Measurements from ENCODE around the gene TMBIM1. TPM values are rescaled to one million over a fixed set of nuclear protein-coding genes. Genes with fewer than 3 reads are reported as not detected.

The TMBIM1 gene
- total RNA-seq, 6 experiments from 2014 or later: 101 to 160 (median 126) TPM

DNA sequence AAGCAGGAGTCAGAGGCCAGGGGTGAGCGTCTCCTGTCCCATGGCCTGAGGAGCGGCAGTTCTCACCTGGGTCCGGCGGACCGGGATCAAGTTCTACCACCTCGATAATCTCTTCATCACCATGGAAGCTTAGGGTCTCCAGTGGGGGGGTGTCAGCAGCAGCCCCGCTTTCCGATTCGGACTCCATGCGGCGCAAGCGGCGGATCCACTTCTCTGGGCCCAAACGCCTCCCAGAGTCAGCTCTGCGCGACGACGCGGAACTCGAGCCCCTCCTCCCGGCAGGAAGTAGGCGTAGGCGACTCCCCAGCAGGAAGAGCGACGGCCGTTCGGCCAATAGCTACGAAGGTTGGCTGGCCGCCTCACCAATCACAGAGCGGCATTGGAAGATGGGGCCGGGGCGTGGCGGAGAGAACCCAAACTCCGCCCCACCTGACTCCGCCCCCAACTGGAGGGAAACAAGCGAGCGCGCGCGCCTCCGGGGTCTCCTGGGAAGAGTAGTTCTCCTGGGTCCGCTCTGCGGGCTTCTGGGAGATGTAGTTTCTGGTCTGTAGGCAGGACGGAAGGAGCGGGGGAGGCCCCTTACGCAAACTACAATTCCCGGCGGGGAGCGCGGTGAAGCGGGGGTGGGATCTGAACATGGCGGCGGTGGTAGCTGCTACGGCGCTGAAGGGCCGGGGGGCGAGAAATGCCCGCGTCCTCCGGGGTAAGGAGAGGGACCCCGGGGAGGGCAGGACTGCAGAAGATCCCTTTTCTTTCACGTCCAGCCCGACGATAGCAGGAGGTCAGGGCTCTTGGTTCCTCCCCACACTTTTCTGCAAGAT is 22.2 kb downstream of the TMBIM1 start, which contains the start of the genes AAMP and PNKD:
TSS of gene AAMP (minus strand) at position 238 of the 821 bp plus-strand sequence. CDS start at position 187, 51 bp downstream.
TSS of gene PNKD (plus strand) at position 620 of the 821 bp plus-strand sequence. CDS start at position 637, 17 bp downstream.
- no peaks in the 10 kb centered on the region for H3K9me3 ChIP-seq
- H3K27ac ChIP-seq: peak within 1 kb of the TSS; percentile 52 to 73 (median 65)
- peak; percentile 76 for TF ChIP-seq POLR2A (IDR thresholded peaks at IDR 0.05)
- TF ChIP-seq, protein P1, sequence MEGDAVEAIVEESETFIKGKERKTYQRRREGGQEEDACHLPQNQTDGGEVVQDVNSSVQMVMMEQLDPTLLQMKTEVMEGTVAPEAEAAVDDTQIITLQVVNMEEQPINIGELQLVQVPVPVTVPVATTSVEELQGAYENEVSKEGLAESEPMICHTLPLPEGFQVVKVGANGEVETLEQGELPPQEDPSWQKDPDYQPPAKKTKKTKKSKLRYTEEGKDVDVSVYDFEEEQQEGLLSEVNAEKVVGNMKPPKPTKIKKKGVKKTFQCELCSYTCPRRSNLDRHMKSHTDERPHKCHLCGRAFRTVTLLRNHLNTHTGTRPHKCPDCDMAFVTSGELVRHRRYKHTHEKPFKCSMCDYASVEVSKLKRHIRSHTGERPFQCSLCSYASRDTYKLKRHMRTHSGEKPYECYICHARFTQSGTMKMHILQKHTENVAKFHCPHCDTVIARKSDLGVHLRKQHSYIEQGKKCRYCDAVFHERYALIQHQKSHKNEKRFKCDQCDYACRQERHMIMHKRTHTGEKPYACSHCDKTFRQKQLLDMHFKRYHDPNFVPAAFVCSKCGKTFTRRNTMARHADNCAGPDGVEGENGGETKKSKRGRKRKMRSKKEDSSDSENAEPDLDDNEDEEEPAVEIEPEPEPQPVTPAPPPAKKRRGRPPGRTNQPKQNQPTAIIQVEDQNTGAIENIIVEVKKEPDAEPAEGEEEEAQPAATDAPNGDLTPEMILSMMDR (IDR thresholded peaks at IDR 0.05): peak in 3 of 4 donors; percentile 13 to 44 (median 25)
- peaks cover 0 to 36% (median 19%) of the 10 kb centered on the region in 4 donors for H3K4me1 ChIP-seq
- peak; percentile 87 to 94 (median 92) for ATAC-seq
- no peaks in the 10 kb centered on the region for H3K27me3 ChIP-seq
- H3K36me3 ChIP-seq: peaks cover 3 to 39% (median 18%) of the 10 kb centered on the region in 4 donors
- intact Hi-C loops (cut with DNase I): no loop called here
- peak within 1 kb of the TSS; percentile 80 to 96 (median 95) for H3K4me3 ChIP-seq
- DNase-seq: peak; percentile 100
- 0% methylated on average over 3 of the region's 64 CpGs for WGBS (ENCODE audit: insufficient coverage, low coverage, low lambda C conversion rate, missing lambda C conversion rate)

DNA sequence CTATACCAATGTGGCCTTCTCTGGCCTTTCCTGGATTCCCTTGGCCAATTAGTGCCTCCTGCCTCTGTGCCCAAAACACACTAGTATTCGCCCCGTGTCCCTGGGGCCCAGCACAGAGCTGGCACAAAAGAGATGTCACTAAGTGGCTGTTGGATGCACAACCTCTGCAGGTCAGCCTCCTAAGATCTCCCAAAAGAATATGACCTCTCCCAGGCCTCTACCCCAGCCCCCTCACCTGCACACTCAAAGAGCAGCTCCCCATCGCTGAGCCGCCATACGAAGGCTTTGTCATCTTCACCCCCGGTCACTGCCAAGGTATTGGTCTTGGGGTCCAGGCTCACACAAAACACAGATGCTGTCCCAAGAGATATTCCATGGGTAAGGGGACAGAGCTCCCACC is 25.0 kb downstream of the TMBIM1 start:
- Histone ChIP-seq H3K4me3 (no peak overlapping the region), H3K9me3 (no peaks in the 10 kb centered on the region), H3K36me3 (peaks cover 0 to 44% (median 8%) of the 10 kb centered on the region in 4 donors), H3K27me3 (no peaks in the 10 kb centered on the region), H3K4me1 (peaks cover 0 to 40% (median 19%) of the 10 kb centered on the region in 4 donors), H3K27ac (no peak overlapping the region)
- ATAC-seq (no peak), DNase-seq (peak in 1 of 3 donors; percentile 24)
- 90% methylated on average over 4 of the region's 6 CpGs for WGBS (ENCODE audit: insufficient coverage, low coverage, low lambda C conversion rate, missing lambda C conversion rate)
- intact Hi-C loops (cut with DNase I): no loop called here
- no peak for TF ChIP-seq POLR2A (IDR thresholded peaks at IDR 0.05)
- TF ChIP-seq, protein P1 (IDR thresholded peaks at IDR 0.05): no peak

GRCh38 chr2:218266316-218266979 is 25.9 kb downstream of the TMBIM1 start:
- 100% methylated on average over 2 of the region's 15 CpGs for WGBS (ENCODE audit: insufficient coverage, low coverage, low lambda C conversion rate, missing lambda C conversion rate)
- no peaks in the 10 kb centered on the region for H3K27me3 ChIP-seq
- H3K27ac ChIP-seq: no peak overlapping the region
- TF ChIP-seq, protein P1 (IDR thresholded peaks at IDR 0.05): no peak
- TF ChIP-seq POLR2A (IDR thresholded peaks at IDR 0.05): no peak
- ATAC-seq (no peak), DNase-seq (peak in 1 of 3 donors; percentile 43)
- H3K4me1 ChIP-seq: peaks cover 0 to 32% (median 15%) of the 10 kb centered on the region in 4 donors
- H3K36me3 ChIP-seq: peaks cover 0 to 44% (median 8%) of the 10 kb centered on the region in 4 donors
- H3K4me3 ChIP-seq: no peak overlapping the region
- intact Hi-C loops (cut with DNase I): no loop called here
- no peaks in the 10 kb centered on the region for H3K9me3 ChIP-seq

GRCh38 chr2:218265626-218266025 is 26.7 kb downstream of the TMBIM1 start:
- Histone ChIP-seq H3K27me3 (no peaks in the 10 kb centered on the region), H3K27ac (no peak overlapping the region), H3K36me3 (peaks cover 0 to 44% (median 8%) of the 10 kb centered on the region in 4 donors), H3K9me3 (no peaks in the 10 kb centered on the region), H3K4me3 (no peak overlapping the region), H3K4me1 (peaks cover 0 to 29% (median 12%) of the 10 kb centered on the region in 4 donors)
- no peak for TF ChIP-seq POLR2A (IDR thresholded peaks at IDR 0.05)
- TF ChIP-seq, protein P1 (IDR thresholded peaks at IDR 0.05): no peak
- DNase-seq (peak in 1 of 3 donors; percentile 35), ATAC-seq (no peak)
- intact Hi-C loops (cut with DNase I): no loop called here
- WGBS (ENCODE audit: insufficient coverage, low coverage, low lambda C conversion rate, missing lambda C conversion rate): 97% methylated on average over 5 of the region's 8 CpGs

Data from right lobe of liver (tissue), 6 donors.